GM06990 (cell line): ENCODE data around the gene HYAL1.

ENCODE experiments used
- DNase-seq: peaks from one replicate; pipeline ENCODE4 v3.0.0-alpha.2; 2011; ENCODE audit not compliant: insufficient read length; ENCODE audit errors: extremely low read depth
- H3K27me3 ChIP-seq: replicated peaks from 2 replicates; pipeline ENCODE4 v1.6.0; 2011; ENCODE audit warnings: low read length; ENCODE audit not compliant: control insufficient read depth, insufficient read depth
- H3K36me3 ChIP-seq: 2 replicates; pipeline ENCODE4 v1.5.1; 2011; ENCODE audit warnings: low read length; ENCODE audit not compliant: control insufficient read depth, insufficient read depth
- H3K4me3 ChIP-seq: replicated peaks from 2 replicates; pipeline ENCODE4 v1.5.1; 2011; ENCODE audit warnings: low read depth, mild to moderate bottlenecking, control low read depth, low read length
- CTCF ChIP-seq: IDR thresholded peaks from 2 replicates; pipeline ENCODE4 v1.5.1; 2011; ENCODE audit warnings: low read length, control low read depth, mild to moderate bottlenecking, inconsistent platforms; ENCODE audit not compliant: insufficient read depth, poor library complexity, severe bottlenecking

Gene HYAL1

GRCh38 chr3:50330330-50330729, 27.0 kb upstream of the HYAL1 start:
- Histone ChIP-seq H3K4me3 (no peak overlapping the region), H3K27me3 (no peaks in the 10 kb centered on the region), H3K36me3 (peaks cover 33% of the 10 kb centered on the region)
- TF ChIP-seq CTCF, result no peak
- DNase-seq, result no peak

GRCh38 chr3:50327943-50328691, 24.7 kb upstream of the HYAL1 start, which contains the start of gene TUSC2:
Gene TUSC2 (minus strand): TSS chr3:50328223. CDS start chr3:50328099, 124 bp downstream.
- no peak for TF ChIP-seq CTCF
- DNase-seq, result peak; percentile 90
- H3K4me3 ChIP-seq, result peak within 1 kb of the TSS; percentile 90
- peaks cover 30% of the 10 kb centered on the region for H3K36me3 ChIP-seq
- H3K27me3 ChIP-seq, result no peaks in the 10 kb centered on the region

- peaks cover 26% of the 10 kb centered on the region for H3K36me3 ChIP-seq
- no peak for DNase-seq
- no peak for TF ChIP-seq CTCF
- H3K27me3 ChIP-seq, result no peaks in the 10 kb centered on the region
- peak overlapping the region; percentile 90 for H3K4me3 ChIP-seq
These were observed 23.8 kb upstream of the HYAL1 start for GRCh38 chr3:50327129-50327528.

- Histone ChIP-seq H3K27me3 (no peaks in the 10 kb centered on the region), H3K4me3 (no peak overlapping the region), H3K36me3 (peaks cover 16% of the 10 kb centered on the region)
- DNase-seq, result no peak
- no peak for TF ChIP-seq CTCF
These were observed 22.8 kb upstream of the HYAL1 start for GRCh38 chr3:50326182-50326541.

GRCh38 chr3:50325497-50326181, 22.3 kb upstream of the HYAL1 start:
- DNase-seq, result no peak
- Histone ChIP-seq H3K36me3 (peaks cover 11% of the 10 kb centered on the region), H3K4me3 (no peak overlapping the region), H3K27me3 (no peaks in the 10 kb centered on the region)
- TF ChIP-seq CTCF, result no peak
